Retinal pigment epithelial cell (primary cell): ENCODE data around the gene CPSF4L.

Experiments used
- DNase-seq: peaks from one replicate; pipeline ENCODE4 v3.0.0-alpha.2; 2010; ENCODE audit warnings: low read depth
- H3K4me3 ChIP-seq: 2 replicates; pipeline ENCODE4 v1.5.1; 2011; ENCODE audit warnings: mild to moderate bottlenecking, low read length, control low read depth, moderate library complexity
- CTCF ChIP-seq: conservative IDR thresholded peaks from 2 replicates; pipeline ENCODE4 v1.5.1; 2011; ENCODE audit warnings: low read depth, low read length, control low read depth, inconsistent platforms

CPSF4L gene

GRCh38 chr17:73278465-73279453 lies 17.1 kb upstream of the CPSF4L start:
- DNase-seq: no peak
- no peak for TF ChIP-seq CTCF
- no peak overlapping the region for H3K4me3 ChIP-seq

GRCh38 chr17:73278049-73278464 lies 16.4 kb upstream of the CPSF4L start:
- no peak for TF ChIP-seq CTCF
- H3K4me3 ChIP-seq: no peak overlapping the region
- DNase-seq: no peak

- no peak for DNase-seq
- H3K4me3 ChIP-seq: no peak overlapping the region
- no peak for TF ChIP-seq CTCF
Measured at GRCh38 chr17:73274490-73274889, 12.8 kb upstream of the CPSF4L start.

GRCh38 chr17:73272906-73273218 lies 11.2 kb upstream of the CPSF4L start:
- DNase-seq: no peak
- H3K4me3 ChIP-seq: no peak overlapping the region
- TF ChIP-seq CTCF: no peak

- no peak for TF ChIP-seq CTCF
- DNase-seq: no peak
- no peak overlapping the region for H3K4me3 ChIP-seq
Measured at GRCh38 chr17:73271072-73271471, 9.4 kb upstream of the CPSF4L start.

- no peak for TF ChIP-seq CTCF
- no peak for DNase-seq
- no peak overlapping the region for H3K4me3 ChIP-seq
Measured at GRCh38 chr17:73269791-73270190, 8.1 kb upstream of the CPSF4L start.

- H3K4me3 ChIP-seq: no peak overlapping the region
- no peak for DNase-seq
- TF ChIP-seq CTCF: no peak
Measured at GRCh38 chr17:73269329-73269615, 7.6 kb upstream of the CPSF4L start.
